Measurements from ENCODE around the gene DARS1. TPM values are rescaled to one million over a fixed set of nuclear protein-coding genes. Genes with fewer than 3 reads are reported as not detected.
A peak's percentile ranks its signal among the peaks of the same experiment; 100 is the strongest.

Gene DARS1
- total and polyA plus RNA-seq, 7 donors: 54.2 to 89.7 (median 73.5) TPM

DNA sequence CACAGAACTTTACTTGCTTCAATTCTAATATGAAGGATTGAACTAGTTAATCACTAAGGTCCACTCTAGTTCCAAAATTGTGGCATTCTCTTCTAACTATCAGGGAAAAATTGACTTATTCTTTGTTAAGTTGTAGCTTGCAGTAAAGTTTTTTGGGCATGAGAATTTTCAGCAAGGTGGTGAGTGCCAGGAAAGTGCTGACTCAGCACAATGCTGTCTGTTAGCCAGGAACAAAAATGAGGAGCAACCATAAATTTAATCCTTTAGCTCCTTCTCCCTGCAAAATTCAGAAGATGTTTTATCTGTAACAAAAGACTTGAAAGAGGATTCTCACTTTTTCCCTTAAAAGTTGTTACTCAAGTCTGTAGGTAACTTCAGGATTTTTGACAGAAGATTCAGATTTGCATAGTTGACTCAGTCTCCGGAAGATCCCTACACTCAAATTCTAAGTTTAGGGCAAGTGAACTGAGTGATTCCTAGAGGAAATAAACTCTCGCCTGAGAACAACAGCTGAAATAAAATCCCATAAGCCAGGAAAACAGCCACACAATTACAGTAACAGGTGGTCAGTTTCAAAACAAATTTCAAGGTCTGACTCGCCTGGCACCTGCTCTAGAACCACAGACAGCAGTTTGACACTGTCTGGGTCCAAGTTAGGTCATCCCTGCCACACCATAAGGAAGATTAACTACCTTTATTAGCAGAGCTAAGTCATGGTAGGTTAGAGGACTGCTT, 20.2 kb upstream of the DARS1 start:
- TF ChIP-seq, protein P1, sequence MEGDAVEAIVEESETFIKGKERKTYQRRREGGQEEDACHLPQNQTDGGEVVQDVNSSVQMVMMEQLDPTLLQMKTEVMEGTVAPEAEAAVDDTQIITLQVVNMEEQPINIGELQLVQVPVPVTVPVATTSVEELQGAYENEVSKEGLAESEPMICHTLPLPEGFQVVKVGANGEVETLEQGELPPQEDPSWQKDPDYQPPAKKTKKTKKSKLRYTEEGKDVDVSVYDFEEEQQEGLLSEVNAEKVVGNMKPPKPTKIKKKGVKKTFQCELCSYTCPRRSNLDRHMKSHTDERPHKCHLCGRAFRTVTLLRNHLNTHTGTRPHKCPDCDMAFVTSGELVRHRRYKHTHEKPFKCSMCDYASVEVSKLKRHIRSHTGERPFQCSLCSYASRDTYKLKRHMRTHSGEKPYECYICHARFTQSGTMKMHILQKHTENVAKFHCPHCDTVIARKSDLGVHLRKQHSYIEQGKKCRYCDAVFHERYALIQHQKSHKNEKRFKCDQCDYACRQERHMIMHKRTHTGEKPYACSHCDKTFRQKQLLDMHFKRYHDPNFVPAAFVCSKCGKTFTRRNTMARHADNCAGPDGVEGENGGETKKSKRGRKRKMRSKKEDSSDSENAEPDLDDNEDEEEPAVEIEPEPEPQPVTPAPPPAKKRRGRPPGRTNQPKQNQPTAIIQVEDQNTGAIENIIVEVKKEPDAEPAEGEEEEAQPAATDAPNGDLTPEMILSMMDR (IDR thresholded peaks at IDR 0.05): no peak
- no peaks in the 10 kb centered on the region for H3K27me3 ChIP-seq (ENCODE audit: insufficient read depth in 3 of 3, low read length in 2 of 3)
- no peaks in the 10 kb centered on the region for H3K9me3 ChIP-seq
- DNase-seq (no peak), ATAC-seq (peak; percentile 33 to 90 (median 74))
- no peak overlapping the region for H3K4me3 ChIP-seq
- no peaks in the 10 kb centered on the region for H3K36me3 ChIP-seq (ENCODE audit: insufficient read depth in 1 of 2, low read depth in 1 of 2)
- H3K27ac ChIP-seq: no peak overlapping the region
- peaks cover 3% of the 10 kb centered on the region for H3K4me1 ChIP-seq
- intact Hi-C loops (cut with DNase I): no loop called here
- WGBS, 3 donors: 10 to 19% (median 12%) methylated on average over 3 of the region's 3 CpGs

DNA sequence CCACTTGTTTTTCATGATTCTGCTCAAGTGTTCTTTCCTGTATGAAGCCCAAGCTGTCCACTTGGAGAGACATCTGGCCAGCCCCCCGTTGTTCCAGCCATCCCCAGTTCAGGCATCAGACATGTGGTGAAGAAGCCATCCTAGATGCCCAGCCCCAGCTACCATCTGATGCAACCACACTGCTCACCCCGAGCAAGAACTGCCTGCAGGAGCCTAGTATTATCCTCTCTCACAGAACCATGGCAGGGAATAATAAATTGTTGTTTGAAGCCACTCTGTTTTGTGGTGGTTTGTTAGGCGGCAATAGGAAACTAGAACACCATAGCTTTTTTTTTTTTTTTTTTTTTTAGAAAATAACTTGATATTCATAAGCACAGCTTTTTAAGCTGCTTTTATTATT, 19.5 kb upstream of the DARS1 start:
- ATAC-seq (no peak), DNase-seq (no peak)
- Histone ChIP-seq H3K27ac (no peak overlapping the region), H3K9me3 (no peaks in the 10 kb centered on the region), H3K4me3 (no peak overlapping the region), H3K27me3 (ENCODE audit: insufficient read depth in 3 of 3, low read length in 2 of 3) (no peaks in the 10 kb centered on the region), H3K36me3 (ENCODE audit: insufficient read depth in 1 of 2, low read depth in 1 of 2) (no peaks in the 10 kb centered on the region), H3K4me1 (peaks cover 3% of the 10 kb centered on the region)
- 56 to 67% (median 58%) methylated on average over 3 of the region's 3 CpGs for WGBS, 3 donors
- TF ChIP-seq, protein P1 (IDR thresholded peaks at IDR 0.05): no peak
- intact Hi-C loops (cut with DNase I): no loop called here

DNA sequence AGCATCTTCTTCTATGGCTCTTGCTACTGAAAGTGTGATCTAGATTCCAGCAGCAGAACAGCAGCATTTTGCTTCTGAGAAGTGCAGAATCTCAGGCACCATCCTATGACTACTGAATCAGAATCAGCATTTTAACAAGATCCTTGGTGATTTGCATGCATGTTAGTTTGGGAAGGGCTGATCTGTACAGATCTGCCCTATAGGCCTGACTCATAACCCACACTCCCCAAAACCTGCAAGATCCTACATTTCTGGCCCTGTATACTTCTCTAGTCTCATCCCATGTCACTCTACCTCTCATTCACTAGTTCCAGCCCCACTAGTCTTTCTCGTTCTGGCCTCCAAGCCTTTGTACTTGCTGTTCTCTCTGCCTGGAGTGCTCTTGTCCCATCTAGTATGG, 15.7 kb upstream of the DARS1 start:
- Histone ChIP-seq H3K9me3 (no peaks in the 10 kb centered on the region), H3K27ac (no peak overlapping the region), H3K27me3 (ENCODE audit: insufficient read depth in 3 of 3, low read length in 2 of 3) (no peaks in the 10 kb centered on the region), H3K4me3 (no peak overlapping the region), H3K4me1 (peaks cover 3% of the 10 kb centered on the region), H3K36me3 (ENCODE audit: insufficient read depth in 1 of 2, low read depth in 1 of 2) (no peaks in the 10 kb centered on the region)
- no peak for ATAC-seq
- 84 to 95% (median 85%) methylated on average over 1 of the region's 1 CpG for WGBS, 3 donors
- DNase-seq: no peak
- TF ChIP-seq, protein P1 (IDR thresholded peaks at IDR 0.05): no peak
- intact Hi-C loops (cut with DNase I): no loop called here

DNA sequence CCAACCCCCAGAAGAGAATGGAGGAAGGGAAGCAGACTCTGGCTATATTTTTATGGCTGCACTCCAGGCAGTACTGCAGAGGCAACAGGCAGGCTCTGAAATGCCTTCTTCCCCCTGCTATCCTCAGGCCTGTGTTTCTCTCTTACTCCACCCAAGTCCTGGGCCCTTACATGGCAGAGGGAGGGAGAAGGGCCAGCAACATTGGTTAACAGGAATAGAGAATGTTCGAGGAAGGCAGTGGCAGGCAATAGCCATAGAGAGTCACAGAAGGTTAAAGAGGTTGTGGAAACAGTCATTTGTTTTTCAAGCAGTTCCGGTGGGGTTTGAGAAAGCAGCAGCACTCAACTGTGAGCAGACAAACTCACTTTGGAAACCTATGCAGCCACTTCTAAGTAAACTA, 15.1 kb upstream of the DARS1 start:
- 24 to 35% (median 25%) methylated on average over 2 of the region's 2 CpGs for WGBS, 3 donors
- peaks cover 3% of the 10 kb centered on the region for H3K4me1 ChIP-seq
- H3K9me3 ChIP-seq: no peaks in the 10 kb centered on the region
- DNase-seq (no peak), ATAC-seq (no peak)
- H3K27ac ChIP-seq: no peak overlapping the region
- no peaks in the 10 kb centered on the region for H3K36me3 ChIP-seq (ENCODE audit: insufficient read depth in 1 of 2, low read depth in 1 of 2)
- no peaks in the 10 kb centered on the region for H3K27me3 ChIP-seq (ENCODE audit: insufficient read depth in 3 of 3, low read length in 2 of 3)
- H3K4me3 ChIP-seq: no peak overlapping the region
- TF ChIP-seq, protein P1 (IDR thresholded peaks at IDR 0.05): no peak
- intact Hi-C loops (cut with DNase I): no loop called here

DNA sequence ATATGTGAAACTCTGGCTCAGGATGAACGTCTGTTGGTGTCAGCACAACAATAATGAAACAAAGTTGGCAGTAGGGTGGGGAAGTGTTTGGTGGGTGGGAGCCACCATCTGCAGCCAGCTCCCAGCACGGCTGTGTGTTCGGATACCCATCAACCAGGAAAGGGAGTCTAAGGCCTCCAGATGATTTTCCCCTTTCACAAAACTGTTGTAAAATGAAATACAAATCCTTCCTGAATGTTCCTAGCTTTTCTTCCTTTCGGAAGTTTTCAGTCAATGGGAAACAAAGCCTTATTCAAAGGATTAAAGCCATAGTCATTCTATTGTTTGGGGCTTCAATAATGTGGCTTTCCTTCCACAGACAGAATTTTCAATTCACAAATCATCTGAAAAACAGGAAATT, 14.5 kb upstream of the DARS1 start:
- H3K27me3 ChIP-seq (ENCODE audit: insufficient read depth in 3 of 3, low read length in 2 of 3): no peaks in the 10 kb centered on the region
- intact Hi-C loops (cut with DNase I): no loop called here
- DNase-seq (no peak), ATAC-seq (no peak)
- TF ChIP-seq, protein P1 (IDR thresholded peaks at IDR 0.05): no peak
- H3K27ac ChIP-seq: no peak overlapping the region
- H3K4me1 ChIP-seq: no peaks in the 10 kb centered on the region
- no peak overlapping the region for H3K4me3 ChIP-seq
- 38 to 58% (median 46%) methylated on average over 4 of the region's 4 CpGs for WGBS, 3 donors
- no peaks in the 10 kb centered on the region for H3K9me3 ChIP-seq
- no peaks in the 10 kb centered on the region for H3K36me3 ChIP-seq (ENCODE audit: insufficient read depth in 1 of 2, low read depth in 1 of 2)
